K562 (cell line): Measurements from ENCODE around the gene FRMD3.

ENCODE experiments used
- BRD4 ChIP-seq: fragments of 200-600 bp; sonication (generic); IDR thresholded peaks from 2 replicates; pipeline ENCODE4 v1.6.1; 2017; ENCODE audit warnings: inconsistent platforms
- CREB1 ChIP-seq, 2 experiments: sonication (generic) in 1 of 2; formaldehyde crosslinking in 1 of 2; IDR thresholded peaks; 2 replicates each; pipeline versions ENCODE4 v1.6.1 to v1.8.0; 2012 to 2022; ENCODE audit warnings: inconsistent platforms in 1 of 2, mild to moderate bottlenecking in 1 of 2, missing genetic modification reagents in 1 of 2, moderate library complexity in 1 of 2
- ETV1 ChIP-seq: fragments of 450-650 bp; conservative IDR thresholded peaks from 2 replicates; pipeline ENCODE4 v1.6.1; 2016; ENCODE audit warnings: missing genetic modification characterization, control low read depth, low read depth, missing compliant biosample characterization
- IRF1 ChIP-seq: sonication (generic); formaldehyde crosslinking; IDR thresholded peaks from 2 replicates; pipeline ENCODE4 v1.8.0; 2022; ENCODE audit warnings: missing genetic modification reagents, mild to moderate bottlenecking, borderline replicate concordance
- NR1H2 ChIP-seq: sonication (generic); formaldehyde crosslinking; IDR thresholded peaks from 2 replicates; pipeline ENCODE4 v1.4.0; 2020; ENCODE audit warnings: mild to moderate bottlenecking, missing genetic modification reagents
- RAD21 ChIP-seq, 2 experiments: fragments of 250-450 bp in 1 of 2; fragments of 450-650 bp in 1 of 2; sonication (Bioruptor Pico) in 1 of 2; formaldehyde crosslinking in 1 of 2; IDR thresholded peaks in 1 of 2; conservative IDR thresholded peaks in 1 of 2; 2 replicates each; pipeline versions ENCODE4 v1.4.0 to v1.8.0; 2020 to 2022; ENCODE audit warnings: mild to moderate bottlenecking in 2 of 2, moderate library complexity in 1 of 2
- ZBTB11 ChIP-seq, 3 experiments: fragments of 200-800 bp in 1 of 3; fragments of 250-450 bp in 1 of 3; fragments of 450-650 bp in 1 of 3; sonication (Bioruptor Pico) in 1 of 3; sonication (Bioruptor generic) in 1 of 3; formaldehyde crosslinking in 1 of 3; IDR thresholded peaks; 2 replicates each; pipeline versions ENCODE4 v1.6.1 to v1.8.0; 2016 to 2022; ENCODE audit warnings: mild to moderate bottlenecking in 2 of 3, missing genetic modification characterization in 2 of 3, missing compliant biosample characterization in 1 of 3, moderate library complexity in 1 of 3
- ZNF12 ChIP-seq: sonication (generic); formaldehyde crosslinking; IDR thresholded peaks from 2 replicates; pipeline ENCODE4 v1.4.0; 2020; ENCODE audit warnings: mild to moderate bottlenecking, missing genetic modification reagents
- ZNF3 ChIP-seq: fragments of 250-450 bp; sonication (Bioruptor Pico); IDR thresholded peaks from 2 replicates; pipeline ENCODE4 v1.5.0; 2021; ENCODE audit warnings: mild to moderate bottlenecking, moderate library complexity
- TF ChIP-seq, protein P1 (sequence below), 3 experiments: IDR thresholded peaks in 2 of 3; conservative IDR thresholded peaks in 1 of 3; 2 replicates each; pipeline ENCODE4 v1.5.1; 2011 to 2012; ENCODE audit warnings: low read length in 3 of 3, mild to moderate bottlenecking in 3 of 3, control low read depth in 2 of 3, improper control_type of control experiment in 1 of 3, inconsistent platforms in 1 of 3, low read depth in 1 of 3, mixed read lengths in 1 of 3, moderate library complexity in 1 of 3; ENCODE audit not compliant: insufficient read depth in 2 of 3

- TF ChIP-seq ZBTB11 (CRISPR knock-in tag; IDR thresholded peaks at IDR 0.05), result no peak
- no peak for TF ChIP-seq ZNF3 (CRISPR knock-in tag)
- no peak for TF ChIP-seq RAD21 (CRISPR knock-in tag; conservative IDR thresholded peaks at IDR 0.05 in 1 of 2, IDR thresholded peaks at IDR 0.05 in 1 of 2)
- no peak for TF ChIP-seq IRF1
- TF ChIP-seq, protein P1, sequence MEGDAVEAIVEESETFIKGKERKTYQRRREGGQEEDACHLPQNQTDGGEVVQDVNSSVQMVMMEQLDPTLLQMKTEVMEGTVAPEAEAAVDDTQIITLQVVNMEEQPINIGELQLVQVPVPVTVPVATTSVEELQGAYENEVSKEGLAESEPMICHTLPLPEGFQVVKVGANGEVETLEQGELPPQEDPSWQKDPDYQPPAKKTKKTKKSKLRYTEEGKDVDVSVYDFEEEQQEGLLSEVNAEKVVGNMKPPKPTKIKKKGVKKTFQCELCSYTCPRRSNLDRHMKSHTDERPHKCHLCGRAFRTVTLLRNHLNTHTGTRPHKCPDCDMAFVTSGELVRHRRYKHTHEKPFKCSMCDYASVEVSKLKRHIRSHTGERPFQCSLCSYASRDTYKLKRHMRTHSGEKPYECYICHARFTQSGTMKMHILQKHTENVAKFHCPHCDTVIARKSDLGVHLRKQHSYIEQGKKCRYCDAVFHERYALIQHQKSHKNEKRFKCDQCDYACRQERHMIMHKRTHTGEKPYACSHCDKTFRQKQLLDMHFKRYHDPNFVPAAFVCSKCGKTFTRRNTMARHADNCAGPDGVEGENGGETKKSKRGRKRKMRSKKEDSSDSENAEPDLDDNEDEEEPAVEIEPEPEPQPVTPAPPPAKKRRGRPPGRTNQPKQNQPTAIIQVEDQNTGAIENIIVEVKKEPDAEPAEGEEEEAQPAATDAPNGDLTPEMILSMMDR (IDR thresholded peaks at IDR 0.05 in 2 of 3, conservative IDR thresholded peaks at IDR 0.05 in 1 of 3; ENCODE audit: insufficient read depth in 2 of 3, low read depth in 1 of 3, low read length in 3 of 3), result no peak
- no peak for TF ChIP-seq ZNF12
- no peak for TF ChIP-seq ETV1 (tag)
- no peak for TF ChIP-seq CREB1 (IDR thresholded peaks at IDR 0.05)
- TF ChIP-seq CREB1 (CRISPR knock-in tag; IDR thresholded peaks at IDR 0.05), result no peak
- TF ChIP-seq NR1H2 (CRISPR knock-in tag), result no peak
- no peak for TF ChIP-seq BRD4
Observed at GRCh38 chr9:83299094-83299493, 239.1 kb downstream of the FRMD3 start.
